Adrenal gland (tissue), 5 donors: ENCODE results near the gene SIMC1.
"Not testable (repeated sequence)": the region's sequence is repeated elsewhere in the genome, so short reads cannot be mapped to it uniquely, and the experiment has no call there.

Experiments used
- POLR2A ChIP-seq, 2 donors: fragments of 450-650 bp; IDR thresholded peaks; one replicate each; pipeline ENCODE4 v1.6.1; 2017; ENCODE audit warnings: antibody characterized with exemption in 2 of 2, mild to moderate bottlenecking in 2 of 2, moderate library complexity in 1 of 2
- TF ChIP-seq, protein P1 (sequence below), 6 experiments: fragments of 450-650 bp in 4 of 6; fragments of 200-600 bp in 2 of 6; sonication (generic) in 1 of 6; IDR thresholded peaks; 1 replicate in 5 of 6; 2 replicates in 1 of 6; pipeline versions ENCODE4 v1.5.1 to v1.8.0; 2016 to 2021; ENCODE audit warnings: antibody characterized with exemption in 6 of 6, mild to moderate bottlenecking in 2 of 6, moderate library complexity in 1 of 6
- donor health status: DM: no; HTN: no; CAD: no.

DNA sequence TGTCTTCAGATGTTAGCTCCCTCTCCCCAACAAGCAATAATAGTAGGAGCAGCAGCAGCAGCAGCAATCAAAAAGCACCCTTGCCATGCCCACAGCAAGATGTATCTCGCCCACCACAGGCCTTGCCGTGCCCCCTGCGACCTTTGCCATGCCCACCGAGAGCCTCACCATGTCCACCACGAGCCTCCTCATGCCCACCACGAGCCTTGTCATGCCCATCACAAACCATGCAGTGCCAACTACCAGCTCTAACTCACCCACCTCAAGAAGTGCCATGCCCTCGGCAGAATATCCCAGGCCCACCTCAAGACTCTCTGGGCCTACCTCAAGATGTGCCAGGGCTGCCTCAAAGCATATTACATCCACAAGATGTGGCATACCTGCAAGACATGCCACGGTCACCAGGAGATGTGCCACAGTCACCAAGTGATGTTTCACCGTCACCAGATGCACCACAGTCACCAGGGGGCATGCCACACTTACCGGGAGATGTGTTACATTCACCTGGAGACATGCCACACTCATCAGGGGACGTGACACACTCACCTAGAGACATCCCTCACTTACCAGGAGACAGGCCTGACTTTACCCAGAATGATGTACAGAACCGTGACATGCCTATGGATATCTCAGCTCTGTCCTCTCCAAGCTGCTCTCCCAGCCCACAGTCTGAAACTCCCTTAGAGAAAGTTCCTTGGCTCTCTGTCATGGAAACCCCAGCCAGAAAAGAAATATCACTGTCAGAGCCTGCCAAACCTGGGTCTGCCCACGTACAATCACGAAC is 52.0 kb downstream of the SIMC1 start:
- TF ChIP-seq, protein P1, sequence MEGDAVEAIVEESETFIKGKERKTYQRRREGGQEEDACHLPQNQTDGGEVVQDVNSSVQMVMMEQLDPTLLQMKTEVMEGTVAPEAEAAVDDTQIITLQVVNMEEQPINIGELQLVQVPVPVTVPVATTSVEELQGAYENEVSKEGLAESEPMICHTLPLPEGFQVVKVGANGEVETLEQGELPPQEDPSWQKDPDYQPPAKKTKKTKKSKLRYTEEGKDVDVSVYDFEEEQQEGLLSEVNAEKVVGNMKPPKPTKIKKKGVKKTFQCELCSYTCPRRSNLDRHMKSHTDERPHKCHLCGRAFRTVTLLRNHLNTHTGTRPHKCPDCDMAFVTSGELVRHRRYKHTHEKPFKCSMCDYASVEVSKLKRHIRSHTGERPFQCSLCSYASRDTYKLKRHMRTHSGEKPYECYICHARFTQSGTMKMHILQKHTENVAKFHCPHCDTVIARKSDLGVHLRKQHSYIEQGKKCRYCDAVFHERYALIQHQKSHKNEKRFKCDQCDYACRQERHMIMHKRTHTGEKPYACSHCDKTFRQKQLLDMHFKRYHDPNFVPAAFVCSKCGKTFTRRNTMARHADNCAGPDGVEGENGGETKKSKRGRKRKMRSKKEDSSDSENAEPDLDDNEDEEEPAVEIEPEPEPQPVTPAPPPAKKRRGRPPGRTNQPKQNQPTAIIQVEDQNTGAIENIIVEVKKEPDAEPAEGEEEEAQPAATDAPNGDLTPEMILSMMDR (IDR thresholded peaks at IDR 0.05) = not testable (repeated sequence)
- TF ChIP-seq POLR2A (IDR thresholded peaks at IDR 0.05) = not testable (repeated sequence)
